K562 (cell line): ENCODE data around the gene TMEM53. TPM values are rescaled to one million over a fixed set of nuclear protein-coding genes. Genes with fewer than 3 reads are reported as not detected.

Experiments used
- ARID1B ChIP-seq: fragments of 450-650 bp; IDR thresholded peaks from 2 replicates; pipeline ENCODE4 v1.6.1; 2016; ENCODE audit warnings: antibody characterized with exemption, mild to moderate bottlenecking, inconsistent platforms
- E2F3 ChIP-seq: fragments of 250-450 bp; sonication (Bioruptor Pico); IDR thresholded peaks from 2 replicates; pipeline ENCODE4 v1.4.0; 2020; ENCODE audit warnings: mild to moderate bottlenecking
- FOSL1 ChIP-seq: fragments of 200-800 bp; sonication (Bioruptor generic); conservative IDR thresholded peaks from 2 replicates; pipeline ENCODE4 v1.6.1; 2016; ENCODE audit warnings: missing genetic modification characterization, missing compliant biosample characterization
- FOXM1 ChIP-seq, 2 experiments: fragments of 450-650 bp in 1 of 2; sonication (generic) in 1 of 2; formaldehyde crosslinking in 1 of 2; IDR thresholded peaks; 2 replicates each; pipeline versions ENCODE4 v1.6.1 to v1.9.0; 2017 to 2022; ENCODE audit warnings: low read depth in 2 of 2, mild to moderate bottlenecking in 2 of 2, missing genetic modification reagents in 1 of 2, moderate library complexity in 1 of 2
- HDAC2 ChIP-seq: fragments of 450-650 bp; IDR thresholded peaks from 2 replicates; pipeline ENCODE4 v1.6.1; 2016; ENCODE audit warnings: mild to moderate bottlenecking
- IRF2 ChIP-seq: sonication (generic); formaldehyde crosslinking; IDR thresholded peaks from 2 replicates; pipeline ENCODE4 v1.8.1; 2022; ENCODE audit warnings: mild to moderate bottlenecking, missing genetic modification reagents
- MCM2 ChIP-seq: fragments of 450-650 bp; IDR thresholded peaks from 2 replicates; pipeline ENCODE4 v1.6.1; 2017; ENCODE audit warnings: low read depth, mild to moderate bottlenecking
- MCM7 ChIP-seq, 2 experiments: fragments of 450-650 bp; IDR thresholded peaks; 2 replicates each; pipeline ENCODE4 v1.6.1; 2016 to 2018
- MEF2A ChIP-seq: IDR thresholded peaks from 2 replicates; pipeline ENCODE4 v1.6.1; 2011; ENCODE audit warnings: low read depth, mild to moderate bottlenecking, low read length, moderate library complexity; ENCODE audit not compliant: control insufficient read depth
- MYBL2 ChIP-seq, 2 experiments: fragments of 450-650 bp in 1 of 2; sonication (generic) in 1 of 2; formaldehyde crosslinking in 1 of 2; IDR thresholded peaks; 2 replicates each; pipeline versions ENCODE4 v1.6.1 to v1.8.1; 2017 to 2022; ENCODE audit warnings: borderline replicate concordance in 1 of 2, inconsistent platforms in 1 of 2, low read depth in 1 of 2, mild to moderate bottlenecking in 1 of 2, missing genetic modification reagents in 1 of 2, moderate library complexity in 1 of 2
- NFYB ChIP-seq: IDR thresholded peaks from 2 replicates; pipeline ENCODE4 v1.6.1; 2011; ENCODE audit warnings: mild to moderate bottlenecking, moderate library complexity; ENCODE audit not compliant: insufficient read length; ENCODE audit errors: extremely low read depth
- NONO ChIP-seq, 2 experiments: fragments of 200-400 bp in 1 of 2; fragments of 450-650 bp in 1 of 2; formaldehyde crosslinking in 1 of 2; IDR thresholded peaks; 2 replicates each; pipeline ENCODE4 v1.6.1; 2017; ENCODE audit warnings: low read depth in 2 of 2, mild to moderate bottlenecking in 2 of 2, moderate library complexity in 2 of 2, low read length in 1 of 2
- NR2C2 ChIP-seq, 2 experiments: fragments of 200-800 bp in 1 of 2; sonication (Bioruptor generic) in 1 of 2; sonication (generic) in 1 of 2; formaldehyde crosslinking in 1 of 2; IDR thresholded peaks; 2 replicates each; pipeline versions ENCODE4 v1.6.1 to v1.8.0; 2016 to 2022; ENCODE audit warnings: mild to moderate bottlenecking in 1 of 2, missing compliant biosample characterization in 1 of 2, missing genetic modification characterization in 1 of 2, missing genetic modification reagents in 1 of 2
- PHB ChIP-seq: fragments of 250-450 bp; sonication (Bioruptor Pico); IDR thresholded peaks from 2 replicates; pipeline ENCODE4 v1.5.0; 2021
- PYGO2 ChIP-seq: fragments of 450-650 bp; IDR thresholded peaks from 2 replicates; pipeline ENCODE4 v1.6.1; 2016; ENCODE audit warnings: mild to moderate bottlenecking, missing genetic modification characterization, moderate library complexity, missing compliant biosample characterization
- RUNX1 ChIP-seq: sonication (generic); IDR thresholded peaks from 2 replicates; pipeline ENCODE4 v1.6.1; 2016; ENCODE audit warnings: antibody characterized with exemption, low read depth
- SP1 ChIP-seq: sonication (generic); formaldehyde crosslinking; IDR thresholded peaks from 2 replicates; pipeline ENCODE4 v1.8.1; 2022; ENCODE audit warnings: mild to moderate bottlenecking, missing genetic modification reagents
- SP2 ChIP-seq: IDR thresholded peaks from 2 replicates; pipeline ENCODE4 v1.6.1; 2011; ENCODE audit warnings: mild to moderate bottlenecking, low read depth, low read length, moderate library complexity; ENCODE audit not compliant: poor library complexity, severe bottlenecking; ENCODE audit errors: extremely low read depth
- TCF7L2 ChIP-seq: fragments of 150-350 bp; IDR thresholded peaks from 2 replicates; pipeline ENCODE4 v1.6.1; 2016; ENCODE audit warnings: low read depth, mild to moderate bottlenecking, low read length, moderate library complexity
- polyA plus RNA-seq, 8 experiments: library from polyadenylated mRNA; depleted of rRNA in 4 of 8; stranded (reverse) in 5 of 8; unstranded in 3 of 8; fragments of >200 nt; fragmentation: Nextera tagmentation in 2 of 8; fragmentation: Illumina TruSeq in 1 of 8; extraction: Ambion mirVana in 2 of 8; extraction: Trizol in 1 of 8; gene quantifications; 2 replicates each; pipeline versions ENCODE4 v1.2.1 to v1.2.3, GENCODE V29; 2011 to 2014; ENCODE audit warnings: inconsistent platforms in 1 of 8, missing spikeins in 1 of 8
- total RNA-seq, 7 experiments: library from RNA; depleted of rRNA in 6 of 7; stranded (reverse); fragments of >200 nt in 6 of 7; fragmentation: Illumina TruSeq in 2 of 7; extraction: Trizol in 2 of 7; gene quantifications; 2 replicates each; pipeline versions ENCODE4 v1.2.1 to v1.2.3, GENCODE V29; 2011 to 2021; ENCODE audit warnings: low replicate concordance in 1 of 7
- TF ChIP-seq, protein P1 (sequence below): sonication (generic); formaldehyde crosslinking; IDR thresholded peaks from 2 replicates; pipeline ENCODE4 v1.8.1; 2022; ENCODE audit warnings: missing genetic modification reagents
- TF ChIP-seq, protein P2 (sequence below): fragments of 200-400 bp; formaldehyde crosslinking; IDR thresholded peaks from 2 replicates; pipeline ENCODE4 v1.6.1; 2017; ENCODE audit warnings: mild to moderate bottlenecking, low read depth, low read length, moderate library complexity
- TF ChIP-seq, protein P3 (sequence below), 2 experiments: IDR thresholded peaks; 2 replicates each; pipeline ENCODE4 v1.6.1; 2011; ENCODE audit warnings: borderline replicate concordance in 1 of 2, control low read depth in 1 of 2, low read depth in 1 of 2, low read length in 1 of 2, mild to moderate bottlenecking in 1 of 2, mixed read lengths in 1 of 2, moderate library complexity in 1 of 2; ENCODE audit not compliant: insufficient read depth in 1 of 2, insufficient read length in 1 of 2, poor library complexity in 1 of 2, severe bottlenecking in 1 of 2; ENCODE audit errors: extremely low read depth in 1 of 2

Gene TMEM53
- total and polyA plus RNA-seq, 9 of the 15 experiments (the other 6 are each of a cell fraction or from before 2014, with no cell fraction given) = 0.23 to 3.7 (median 2.0) TPM

DNA sequence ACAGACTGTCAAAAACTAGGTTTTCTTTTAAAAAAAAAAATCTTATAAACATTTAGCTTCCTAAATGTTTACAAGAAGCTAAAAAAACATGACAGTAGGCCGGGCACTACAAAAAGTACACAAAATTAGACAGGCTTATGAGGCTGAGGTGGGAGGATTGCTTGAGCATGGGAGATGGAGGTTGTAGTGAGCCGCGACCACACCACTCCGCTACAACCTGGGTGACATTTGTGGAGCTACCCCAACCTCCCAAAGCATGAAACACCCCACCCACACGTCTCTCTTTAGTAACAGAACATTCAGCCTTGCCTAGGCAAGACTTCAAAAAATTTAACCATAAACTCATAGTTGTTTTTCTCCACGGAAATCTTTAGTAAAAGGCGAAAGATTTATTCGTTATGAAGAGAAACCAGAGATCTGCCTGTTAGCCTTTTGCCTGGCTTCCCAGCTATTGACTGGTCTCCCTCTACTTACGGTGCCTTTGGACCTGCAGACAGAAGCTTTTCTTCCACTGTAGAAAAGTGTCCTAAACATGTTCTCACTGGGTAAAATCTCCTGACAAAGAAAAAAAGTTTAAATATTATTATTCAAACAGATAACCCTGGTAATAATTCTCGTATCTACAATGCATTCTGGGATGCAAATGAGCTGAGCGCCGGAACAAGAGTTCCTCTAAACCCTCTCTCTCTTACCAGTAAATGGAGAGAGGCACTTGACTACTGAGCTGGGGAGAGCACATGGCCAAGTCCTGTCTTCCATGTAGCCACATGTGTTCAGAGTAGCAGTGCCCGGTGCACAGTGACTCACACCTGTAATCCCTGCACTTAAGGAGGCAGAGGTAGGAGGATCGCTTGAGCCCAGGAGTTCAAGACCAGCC lies 47.4 kb upstream of the TMEM53 start (continued):
- TF ChIP-seq E2F3 (peak; percentile 90), IRF2 (CRISPR knock-in tag) (peak; percentile 55; the same call in 1 of the 2 replicates), MYBL2 (IDR thresholded peaks at IDR 0.05; ENCODE audit: low read depth) (peak; percentile 51), MYBL2 (CRISPR knock-in tag; IDR thresholded peaks at IDR 0.05; ENCODE audit: borderline replicate concordance) (no peak), MEF2A (peak; percentile 96), MCM7 (IDR thresholded peaks at IDR 0.05) (peak; percentile 24 to 63; a peak in 1 of 4 replicates), ARID1B (peak; percentile 74), NONO (IDR thresholded peaks at IDR 0.05; ENCODE audit: low read depth in 2 of 2, low read length in 1 of 2) (peak; percentile 85 to 97), FOXM1 (IDR thresholded peaks at IDR 0.05; ENCODE audit: low read depth) (peak; percentile 53), FOXM1 (CRISPR knock-in tag; IDR thresholded peaks at IDR 0.05; ENCODE audit: low read depth) (peak; percentile 99), SP2 (peak; percentile 40), NR2C2 (CRISPR knock-in tag; IDR thresholded peaks at IDR 0.05) (peak; percentile 89), NR2C2 (tag; IDR thresholded peaks at IDR 0.05) (peak; percentile 82), PHB (CRISPR knock-in tag) (peak; percentile 100), SP1 (CRISPR knock-in tag) (peak; percentile 99), FOSL1 (peak; percentile 84), RUNX1 (peak; percentile 100), HDAC2 (no peak), TCF7L2 (no peak; the same call in 1 of the 2 replicates), MCM2 (no peak), PYGO2 (peak; percentile 93), NFYB (no peak)
- TF ChIP-seq, protein P1, sequence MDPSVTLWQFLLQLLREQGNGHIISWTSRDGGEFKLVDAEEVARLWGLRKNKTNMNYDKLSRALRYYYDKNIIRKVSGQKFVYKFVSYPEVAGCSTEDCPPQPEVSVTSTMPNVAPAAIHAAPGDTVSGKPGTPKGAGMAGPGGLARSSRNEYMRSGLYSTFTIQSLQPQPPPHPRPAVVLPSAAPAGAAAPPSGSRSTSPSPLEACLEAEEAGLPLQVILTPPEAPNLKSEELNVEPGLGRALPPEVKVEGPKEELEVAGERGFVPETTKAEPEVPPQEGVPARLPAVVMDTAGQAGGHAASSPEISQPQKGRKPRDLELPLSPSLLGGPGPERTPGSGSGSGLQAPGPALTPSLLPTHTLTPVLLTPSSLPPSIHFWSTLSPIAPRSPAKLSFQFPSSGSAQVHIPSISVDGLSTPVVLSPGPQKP (CRISPR knock-in tag) = no peak
- TF ChIP-seq, protein P2, sequence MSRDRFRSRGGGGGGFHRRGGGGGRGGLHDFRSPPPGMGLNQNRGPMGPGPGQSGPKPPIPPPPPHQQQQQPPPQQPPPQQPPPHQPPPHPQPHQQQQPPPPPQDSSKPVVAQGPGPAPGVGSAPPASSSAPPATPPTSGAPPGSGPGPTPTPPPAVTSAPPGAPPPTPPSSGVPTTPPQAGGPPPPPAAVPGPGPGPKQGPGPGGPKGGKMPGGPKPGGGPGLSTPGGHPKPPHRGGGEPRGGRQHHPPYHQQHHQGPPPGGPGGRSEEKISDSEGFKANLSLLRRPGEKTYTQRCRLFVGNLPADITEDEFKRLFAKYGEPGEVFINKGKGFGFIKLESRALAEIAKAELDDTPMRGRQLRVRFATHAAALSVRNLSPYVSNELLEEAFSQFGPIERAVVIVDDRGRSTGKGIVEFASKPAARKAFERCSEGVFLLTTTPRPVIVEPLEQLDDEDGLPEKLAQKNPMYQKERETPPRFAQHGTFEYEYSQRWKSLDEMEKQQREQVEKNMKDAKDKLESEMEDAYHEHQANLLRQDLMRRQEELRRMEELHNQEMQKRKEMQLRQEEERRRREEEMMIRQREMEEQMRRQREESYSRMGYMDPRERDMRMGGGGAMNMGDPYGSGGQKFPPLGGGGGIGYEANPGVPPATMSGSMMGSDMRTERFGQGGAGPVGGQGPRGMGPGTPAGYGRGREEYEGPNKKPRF = peak; percentile 74; the same call in 1 of the 2 replicates
- TF ChIP-seq, protein P3, sequence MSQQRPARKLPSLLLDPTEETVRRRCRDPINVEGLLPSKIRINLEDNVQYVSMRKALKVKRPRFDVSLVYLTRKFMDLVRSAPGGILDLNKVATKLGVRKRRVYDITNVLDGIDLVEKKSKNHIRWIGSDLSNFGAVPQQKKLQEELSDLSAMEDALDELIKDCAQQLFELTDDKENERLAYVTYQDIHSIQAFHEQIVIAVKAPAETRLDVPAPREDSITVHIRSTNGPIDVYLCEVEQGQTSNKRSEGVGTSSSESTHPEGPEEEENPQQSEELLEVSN (IDR thresholded peaks at IDR 0.05; ENCODE audit: borderline replicate concordance in 1 of 2, extremely low read depth in 1 of 2, insufficient read depth in 1 of 2, insufficient read length in 1 of 2, low read depth in 1 of 2, low read length in 1 of 2, poor library complexity in 1 of 2, severe bottlenecking in 1 of 2) = peak; percentile 47 to 84
